ENCODE data around the gene SPDYA. TPM values are rescaled to one million over a fixed set of nuclear protein-coding genes. Genes with fewer than 3 reads are reported as not detected.

The SPDYA gene
- total RNA-seq, 3 donors from 2014 or later, result 1.1 to 2.3 (median 1.2) TPM

DNA sequence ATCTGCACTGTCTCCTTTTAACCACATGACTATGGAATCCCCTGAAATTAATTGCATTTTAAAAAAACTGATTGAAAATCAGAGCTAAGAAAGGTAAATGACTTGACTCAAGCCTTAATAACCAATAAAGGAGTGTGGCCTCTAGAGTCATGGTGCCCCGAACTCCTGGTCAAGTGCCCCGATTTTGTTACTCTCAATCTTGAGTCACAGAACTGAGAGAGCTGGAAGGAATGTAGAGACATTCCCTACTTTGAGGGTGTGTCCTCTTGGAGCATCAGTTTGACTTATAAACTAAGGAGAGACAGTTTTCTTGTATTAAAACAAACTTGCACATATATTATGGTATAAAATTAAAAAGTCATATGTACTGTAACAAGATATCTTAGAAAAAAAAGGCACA is 86.3 kb downstream of the SPDYA start:
- intact Hi-C loops (cut with DNase I, micrococcal nuclease), result no loop called here
- DNase-seq, result no peak

DNA sequence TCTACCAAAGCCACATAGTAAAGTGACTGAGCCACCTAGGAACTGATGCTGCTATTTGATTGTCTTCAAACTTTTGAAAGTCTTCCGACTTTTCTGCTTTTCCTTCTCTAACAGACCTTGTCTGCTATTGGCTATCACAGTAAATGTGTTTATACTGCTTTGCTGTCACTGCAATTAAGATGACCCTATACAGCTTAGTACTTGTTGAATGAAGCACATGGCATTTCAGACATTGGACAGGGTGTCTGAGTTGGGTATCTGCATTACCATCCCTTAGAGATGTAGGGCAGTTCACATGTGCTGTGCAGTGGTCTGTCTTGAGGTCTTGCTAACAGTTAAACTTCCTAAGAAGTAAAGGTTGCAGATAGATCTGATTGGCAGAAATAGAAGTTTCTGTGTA is 87.4 kb downstream of the SPDYA start:
- Histone ChIP-seq H3K4me1 (ENCODE audit: low read depth) (peaks cover 14% of the 10 kb centered on the region), H3K4me3 (no peak overlapping the region)
- TF ChIP-seq, protein P1, sequence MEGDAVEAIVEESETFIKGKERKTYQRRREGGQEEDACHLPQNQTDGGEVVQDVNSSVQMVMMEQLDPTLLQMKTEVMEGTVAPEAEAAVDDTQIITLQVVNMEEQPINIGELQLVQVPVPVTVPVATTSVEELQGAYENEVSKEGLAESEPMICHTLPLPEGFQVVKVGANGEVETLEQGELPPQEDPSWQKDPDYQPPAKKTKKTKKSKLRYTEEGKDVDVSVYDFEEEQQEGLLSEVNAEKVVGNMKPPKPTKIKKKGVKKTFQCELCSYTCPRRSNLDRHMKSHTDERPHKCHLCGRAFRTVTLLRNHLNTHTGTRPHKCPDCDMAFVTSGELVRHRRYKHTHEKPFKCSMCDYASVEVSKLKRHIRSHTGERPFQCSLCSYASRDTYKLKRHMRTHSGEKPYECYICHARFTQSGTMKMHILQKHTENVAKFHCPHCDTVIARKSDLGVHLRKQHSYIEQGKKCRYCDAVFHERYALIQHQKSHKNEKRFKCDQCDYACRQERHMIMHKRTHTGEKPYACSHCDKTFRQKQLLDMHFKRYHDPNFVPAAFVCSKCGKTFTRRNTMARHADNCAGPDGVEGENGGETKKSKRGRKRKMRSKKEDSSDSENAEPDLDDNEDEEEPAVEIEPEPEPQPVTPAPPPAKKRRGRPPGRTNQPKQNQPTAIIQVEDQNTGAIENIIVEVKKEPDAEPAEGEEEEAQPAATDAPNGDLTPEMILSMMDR (IDR thresholded peaks at IDR 0.05), result no peak

More for the DNA sequence above, 86.3 kb downstream of the SPDYA start:
- Histone ChIP-seq H3K4me3 (no peak overlapping the region), H3K36me3 (ENCODE audit: low read depth) (no peaks in the 10 kb centered on the region), H3K9me3 (no peaks in the 10 kb centered on the region), H3K4me1 (ENCODE audit: low read depth) (peaks cover 14% of the 10 kb centered on the region)
- TF ChIP-seq, protein P1 (IDR thresholded peaks at IDR 0.05), result no peak
- ATAC-seq, result no peak

More for the DNA sequence above, 87.4 kb downstream of the SPDYA start:
- Histone ChIP-seq H3K9me3 (no peaks in the 10 kb centered on the region), H3K36me3 (ENCODE audit: low read depth) (no peaks in the 10 kb centered on the region)
- intact Hi-C loops (cut with DNase I, micrococcal nuclease), result no loop called here
- no peak for DNase-seq
- no peak for ATAC-seq

Other genes with a start within 250 kb of the SPDYA start
- 100 to 1,000 TPM; 302 to 439 (median 308) TPM for gene PPP1CB, start 59.0 kb upstream of the SPDYA start, total RNA-seq
- gene TRMT61B, start 59.5 kb downstream of the SPDYA start, total RNA-seq, result 10 to 100 TPM in 1 of 3 donors, 1 to 10 TPM in 2; 9.4 to 12.4 (median 9.6) TPM
- gene WDR43, start 83.8 kb downstream of the SPDYA start, total RNA-seq, result 10 to 100 TPM; 34.4 to 40.9 (median 37.6) TPM
- 1 to 10 TPM in 1 of 3 donors, under 1 TPM in 2; 0.58 to 3.2 (median 0.81) TPM for gene TOGARAM2, start 170.5 kb downstream of the SPDYA start, total RNA-seq